H9 (cell line): Measurements from ENCODE around the gene NRXN3. TPM values are rescaled to one million over a fixed set of nuclear protein-coding genes. Genes with fewer than 3 reads are reported as not detected.

ENCODE experiments used
- DNase-seq: peaks from one replicate; pipeline ENCODE4 v3.0.0-alpha.2; 2017
- H2AFZ ChIP-seq: one replicate; pipeline ENCODE4 v1.6.1; 2013; ENCODE audit warnings: mild to moderate bottlenecking, low read length, control low read depth, moderate library complexity
- H2AK5ac ChIP-seq: 2 replicates; pipeline ENCODE4 v1.6.1; 2013; ENCODE audit warnings: low read length, control low read depth, mixed read lengths; ENCODE audit not compliant: insufficient read length
- H2BK120ac ChIP-seq: one replicate; pipeline ENCODE4 v1.6.1; 2013; ENCODE audit warnings: low read depth, mild to moderate bottlenecking, low read length, control low read depth, inconsistent platforms; ENCODE audit not compliant: poor library complexity, severe bottlenecking
- H2BK12ac ChIP-seq: 2 replicates; pipeline ENCODE4 v1.6.1; 2013; ENCODE audit warnings: low read length, control low read depth, mixed read lengths, low read depth; ENCODE audit not compliant: insufficient read length
- H2BK15ac ChIP-seq: 2 replicates; pipeline ENCODE4 v1.6.1; 2013; ENCODE audit warnings: low read depth, low read length, control low read depth
- H2BK20ac ChIP-seq: one replicate; pipeline ENCODE4 v1.6.1; 2013; ENCODE audit warnings: low read depth, mild to moderate bottlenecking, low read length, control low read depth, inconsistent platforms; ENCODE audit not compliant: poor library complexity, severe bottlenecking
- H2BK5ac ChIP-seq: 2 replicates; pipeline ENCODE4 v1.6.1; 2013; ENCODE audit warnings: low read length, control low read depth, mixed read lengths; ENCODE audit not compliant: insufficient read length
- H3K14ac ChIP-seq: 2 replicates; pipeline ENCODE4 v1.6.1; 2013; ENCODE audit warnings: low read length, control low read depth; ENCODE audit not compliant: insufficient read depth
- H3K18ac ChIP-seq: 2 replicates; pipeline ENCODE4 v1.6.1; 2013; ENCODE audit warnings: low read depth, mild to moderate bottlenecking, mixed read lengths, low read length, control low read depth; ENCODE audit not compliant: insufficient read length
- H3K23ac ChIP-seq: 2 replicates; pipeline ENCODE4 v1.6.1; 2013; ENCODE audit warnings: low read length, control low read depth, mixed read lengths, low read depth; ENCODE audit not compliant: insufficient read length
- H3K23me2 ChIP-seq: 2 replicates; pipeline ENCODE4 v1.6.1; 2013; ENCODE audit warnings: low read depth, mild to moderate bottlenecking, mixed read lengths, low read length, control low read depth; ENCODE audit not compliant: insufficient read length, poor library complexity, severe bottlenecking
- H3K27ac ChIP-seq: 2 replicates; pipeline ENCODE4 v1.5.1; 2013; ENCODE audit warnings: low read length, control low read depth, mixed read lengths, low read depth; ENCODE audit not compliant: insufficient read length
- H3K27me3 ChIP-seq: 2 replicates; pipeline ENCODE4 v1.6.1; 2013; ENCODE audit warnings: low read length, control low read depth, inconsistent platforms; ENCODE audit not compliant: insufficient read depth
- H3K4ac ChIP-seq: 2 replicates; pipeline ENCODE4 v1.6.1; 2013; ENCODE audit warnings: low read depth, mild to moderate bottlenecking, control low read depth, inconsistent platforms, low read length, moderate library complexity
- H3K4me1 ChIP-seq: 2 replicates; pipeline ENCODE4 v1.6.1; 2013; ENCODE audit warnings: low read length, control low read depth, inconsistent platforms; ENCODE audit not compliant: insufficient read depth
- H3K4me2 ChIP-seq: 2 replicates; pipeline ENCODE4 v1.6.1; 2013; ENCODE audit warnings: low read length, control low read depth, mixed read lengths; ENCODE audit not compliant: insufficient read length, insufficient read depth
- H3K56ac ChIP-seq: 2 replicates; pipeline ENCODE4 v1.6.1; 2013; ENCODE audit warnings: low read depth, mild to moderate bottlenecking, mixed read lengths, low read length, control low read depth; ENCODE audit not compliant: insufficient read length
- H3K79me1 ChIP-seq: 2 replicates; pipeline ENCODE4 v1.6.1; 2013; ENCODE audit warnings: low read depth, mild to moderate bottlenecking, moderate library complexity, low read length, control low read depth, inconsistent platforms; ENCODE audit not compliant: insufficient read depth, poor library complexity, severe bottlenecking
- H3K79me2 ChIP-seq: 2 replicates; pipeline ENCODE4 v1.6.1; 2013; ENCODE audit warnings: low read length, control low read depth, inconsistent platforms; ENCODE audit not compliant: insufficient read depth
- H3K9ac ChIP-seq: 2 replicates; pipeline ENCODE4 v1.6.1; 2013; ENCODE audit warnings: low read length, control low read depth, mixed read lengths; ENCODE audit not compliant: insufficient read length; ENCODE audit errors: extremely low read depth
- H3K9me3 ChIP-seq: one replicate; pipeline ENCODE4 v1.6.1; 2013; ENCODE audit warnings: low read depth, low read length, inconsistent platforms; ENCODE audit not compliant: control insufficient read depth
- H3T11ph ChIP-seq: one replicate; pipeline ENCODE4 v1.6.1; 2013; ENCODE audit warnings: mild to moderate bottlenecking, low read length, control low read depth, inconsistent platforms
- H4K20me1 ChIP-seq: one replicate; pipeline ENCODE4 v1.6.1; 2013; ENCODE audit not compliant: control insufficient read depth, insufficient read length, insufficient read depth
- H4K5ac ChIP-seq: 2 replicates; pipeline ENCODE4 v1.6.1; 2013; ENCODE audit warnings: low read depth, mild to moderate bottlenecking, mixed read lengths, low read length, control low read depth; ENCODE audit not compliant: insufficient read length
- H4K8ac ChIP-seq: replicated peaks from 2 replicates; pipeline ENCODE4 v1.6.1; 2013; ENCODE audit warnings: low read length, control low read depth, mixed read lengths, low read depth; ENCODE audit not compliant: insufficient read length
- H4K91ac ChIP-seq: 2 replicates; pipeline ENCODE4 v1.6.1; 2013; ENCODE audit warnings: low read depth, mild to moderate bottlenecking, moderate library complexity, mixed read lengths, low read length, control low read depth; ENCODE audit not compliant: insufficient read length
- H3K27ac Mint-ChIP-seq, 3 experiments: 2 replicates in 2 of 3; 3 replicates in 1 of 3; pipeline ENCODE4 v1.8.0; 2020 to 2021; ENCODE audit warnings: mixed read lengths in 3 of 3, mild to moderate bottlenecking in 1 of 3, moderate library complexity in 1 of 3
- H3K27me3 Mint-ChIP-seq: 2 replicates; pipeline ENCODE4 v1.8.0; 2021; ENCODE audit warnings: low read depth, mild to moderate bottlenecking, moderate library complexity, mixed read lengths
- H3K36me3 Mint-ChIP-seq, 3 experiments: 2 replicates in 2 of 3; 3 replicates in 1 of 3; pipeline ENCODE4 v1.8.0; 2020 to 2021; ENCODE audit warnings: low read depth in 3 of 3, mixed read lengths in 3 of 3; ENCODE audit not compliant: insufficient read depth in 1 of 3
- H3K4me1 Mint-ChIP-seq, 2 experiments: 2 replicates each; pipeline ENCODE4 v1.8.0; 2020; ENCODE audit warnings: mixed read lengths in 2 of 2
- H3K4me3 Mint-ChIP-seq, 2 experiments: 2 replicates in 1 of 2; 3 replicates in 1 of 2; pipeline ENCODE4 v1.8.0; 2020 to 2021; ENCODE audit warnings: mild to moderate bottlenecking in 2 of 2, mixed read lengths in 2 of 2, moderate library complexity in 1 of 2
- H3K9me3 Mint-ChIP-seq, 2 experiments: 2 replicates in 1 of 2; 3 replicates in 1 of 2; pipeline ENCODE4 v1.8.0; 2020; ENCODE audit warnings: mild to moderate bottlenecking in 2 of 2, mixed read lengths in 2 of 2, moderate library complexity in 1 of 2
- CTCF ChIP-seq: fragments of 200-600 bp; sonication (generic); conservative IDR thresholded peaks from 3 replicates; pipeline ENCODE4 v1.8.0; 2021; ENCODE audit warnings: antibody characterized with exemption, mild to moderate bottlenecking
- WGBS: extraction: QIAGEN DNeasy Blood & Tissue Kit; methylation state at CpG from one replicate; pipeline ENCODE4 v1.1.7; 2013; ENCODE audit warnings: missing lambda C conversion rate, low lambda C conversion rate, mixed read lengths; ENCODE audit not compliant: insufficient read length; ENCODE audit errors: extremely low coverage; 5-methylcytosine and 5-hydroxymethylcytosine counted together
- total RNA-seq: library from RNA; stranded (reverse); gene quantifications from 2 replicates; pipeline ENCODE4 v1.2.1, GENCODE V29; 2021

NRXN3 gene
- total RNA-seq, 1 experiment from 2014 or later, result 1.8 TPM

- H3K56ac ChIP-seq, result no peak overlapping the region
- no peaks in the 10 kb centered on the region for H3K23me2 ChIP-seq
- H4K8ac ChIP-seq, result no peak overlapping the region
- H3T11ph ChIP-seq, result no peak overlapping the region
- no CpG with 5 or more reads among the region's 2 CpGs for WGBS
- no peak for TF ChIP-seq CTCF
- no peak overlapping the region for H2BK120ac ChIP-seq
- Mint-ChIP-seq H3K27ac (no peak overlapping the region), H3K9me3 (no peaks in the 10 kb centered on the region), H3K4me3 (no peak overlapping the region), H3K4me1 (peaks cover 5 to 8% of the 10 kb centered on the region in 2 experiments; a peak in 3 of 4 replicates), H3K36me3 (no peaks in the 10 kb centered on the region), H3K27me3 (no peaks in the 10 kb centered on the region)
- no peak overlapping the region for H2BK15ac ChIP-seq
- no peak overlapping the region for H3K27ac ChIP-seq
- H2BK5ac ChIP-seq, result no peak overlapping the region
- H4K5ac ChIP-seq, result no peak overlapping the region
- no peak overlapping the region for H3K4me2 ChIP-seq
- H2BK20ac ChIP-seq, result no peak overlapping the region
- H3K14ac ChIP-seq, result no peak overlapping the region
- H4K91ac ChIP-seq, result no peak overlapping the region
- DNase-seq, result no peak
- no peaks in the 10 kb centered on the region for H3K27me3 ChIP-seq
- no peaks in the 10 kb centered on the region for H3K79me2 ChIP-seq
- no peaks in the 10 kb centered on the region for H3K9me3 ChIP-seq
- H3K23ac ChIP-seq, result no peak overlapping the region
- H3K9ac ChIP-seq, result no peak overlapping the region
- H3K4ac ChIP-seq, result no peak overlapping the region
- H4K20me1 ChIP-seq, result no peaks in the 10 kb centered on the region
- H2AFZ ChIP-seq, result no peak overlapping the region
- no peaks in the 10 kb centered on the region for H3K79me1 ChIP-seq
- no peaks in the 10 kb centered on the region for H3K4me1 ChIP-seq
- H2BK12ac ChIP-seq, result no peak overlapping the region
- H3K18ac ChIP-seq, result no peak overlapping the region
- no peak overlapping the region for H2AK5ac ChIP-seq
These were observed 1247.8 kb downstream of the NRXN3 start for GRCh38 chr14:79417961-79418360.
